GM19351 (cell line): ENCODE results near the gene CCDC192.
"Not testable (repeated sequence)": the region's sequence is repeated elsewhere in the genome, so short reads cannot be mapped to it uniquely, and the experiment has no call there.

Experiments used
- ATAC-seq: cut with Tn5 transposase; IDR thresholded peaks from one replicate; pipeline ENCODE4 v1.9.1; 2021; ENCODE audit warnings: mild to moderate bottlenecking, moderate library complexity; ENCODE audit not compliant: unreplicated experiment

Gene CCDC192

DNA sequence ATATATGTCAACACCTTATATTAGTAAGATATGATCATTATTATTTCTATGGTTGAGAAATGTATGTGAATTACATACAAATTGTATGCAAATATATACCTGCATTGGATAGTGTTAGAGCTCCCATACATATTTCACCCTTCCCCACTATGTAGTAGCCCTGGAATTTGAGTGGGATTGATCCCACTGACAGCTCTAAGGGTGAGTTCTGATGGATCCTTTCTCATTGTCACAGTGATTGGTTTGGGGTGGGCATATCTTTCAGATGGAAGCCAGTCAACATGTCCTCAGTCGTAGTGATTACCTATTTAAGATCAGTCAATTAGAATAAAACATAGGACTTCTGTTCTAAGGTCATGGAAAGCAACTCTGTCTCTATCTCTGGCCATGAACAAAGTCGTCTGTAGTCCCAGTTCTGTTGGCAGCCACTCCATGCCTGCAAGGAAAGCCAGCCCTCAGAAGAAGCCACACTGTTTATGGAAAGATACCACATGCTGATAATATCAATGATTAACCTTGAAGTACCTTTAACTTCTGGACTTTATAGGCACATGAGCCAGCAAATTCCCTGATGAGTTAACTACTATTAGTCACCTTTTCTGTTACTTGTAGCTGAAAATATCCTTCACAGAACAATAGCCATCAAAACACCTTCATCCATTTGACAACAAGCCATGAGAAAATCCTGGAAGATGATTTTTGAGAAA lies 5.1 kb upstream of the CCDC192 start:
- no peak for ATAC-seq

DNA sequence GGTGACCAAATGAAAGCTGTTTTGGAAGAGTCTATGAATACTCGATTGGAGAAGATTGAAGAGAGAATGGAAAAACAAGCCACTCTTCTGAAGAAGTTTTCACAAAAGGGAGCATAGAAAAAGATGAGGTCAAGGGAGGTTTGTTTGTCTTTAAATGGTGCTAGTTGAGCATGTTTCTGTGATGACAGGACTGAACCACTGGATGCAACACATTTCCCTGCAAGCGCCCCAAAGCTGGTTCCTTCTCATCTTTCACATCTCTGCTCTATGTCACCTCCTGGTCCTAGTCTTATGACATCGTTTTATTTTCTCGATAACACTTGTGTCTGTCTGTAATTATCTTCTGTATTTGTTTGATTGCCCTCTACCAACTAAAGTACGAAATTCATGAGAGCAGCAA lies 3.8 kb upstream of the CCDC192 start:
- ATAC-seq = no peak

DNA sequence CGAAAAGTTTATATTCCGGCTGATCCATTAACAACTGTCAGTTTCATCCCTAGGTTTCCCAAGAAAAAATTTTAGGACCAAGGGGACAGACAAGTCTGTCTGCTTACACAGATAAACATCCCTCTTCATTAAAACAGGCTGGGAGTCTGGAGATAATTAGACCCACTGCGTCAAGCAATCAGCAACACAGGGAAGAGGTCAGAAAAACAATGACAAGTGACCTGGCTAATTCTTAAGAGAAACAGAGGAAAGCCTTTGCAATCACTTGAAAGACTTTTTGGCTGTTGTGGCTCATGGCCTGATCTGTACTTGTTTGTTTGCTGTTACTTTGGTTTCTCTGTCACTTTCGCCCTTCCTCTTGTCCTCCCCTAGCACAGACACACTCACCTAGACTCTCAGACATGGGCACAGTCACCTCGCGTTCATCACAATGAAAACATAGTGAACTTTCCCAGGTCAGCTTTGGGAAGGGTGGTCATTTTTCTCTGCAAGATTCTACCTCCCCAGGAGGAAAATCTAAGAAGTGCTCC lies 2.9 kb upstream of the CCDC192 start:
- no peak for ATAC-seq

DNA sequence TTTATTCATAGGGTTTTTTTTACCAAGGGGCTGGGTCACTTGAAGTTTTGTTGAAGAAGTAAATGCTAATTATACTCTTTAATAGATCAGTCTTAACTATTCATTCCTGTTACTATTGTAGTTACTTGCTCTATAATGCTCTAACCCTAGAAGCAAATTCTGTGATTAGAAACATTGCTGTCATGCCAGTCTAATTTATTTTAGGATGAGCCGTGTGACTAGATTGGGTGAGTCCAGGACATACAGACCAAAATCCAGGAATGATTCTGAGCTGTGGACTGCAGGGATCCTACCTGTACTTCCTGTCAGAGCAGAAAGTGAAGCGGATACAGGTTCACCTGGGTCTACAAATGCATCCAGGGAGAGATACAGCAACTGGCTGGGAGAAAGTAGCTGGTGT lies 757 bp upstream of the CCDC192 start:
- ATAC-seq = no peak

DNA sequence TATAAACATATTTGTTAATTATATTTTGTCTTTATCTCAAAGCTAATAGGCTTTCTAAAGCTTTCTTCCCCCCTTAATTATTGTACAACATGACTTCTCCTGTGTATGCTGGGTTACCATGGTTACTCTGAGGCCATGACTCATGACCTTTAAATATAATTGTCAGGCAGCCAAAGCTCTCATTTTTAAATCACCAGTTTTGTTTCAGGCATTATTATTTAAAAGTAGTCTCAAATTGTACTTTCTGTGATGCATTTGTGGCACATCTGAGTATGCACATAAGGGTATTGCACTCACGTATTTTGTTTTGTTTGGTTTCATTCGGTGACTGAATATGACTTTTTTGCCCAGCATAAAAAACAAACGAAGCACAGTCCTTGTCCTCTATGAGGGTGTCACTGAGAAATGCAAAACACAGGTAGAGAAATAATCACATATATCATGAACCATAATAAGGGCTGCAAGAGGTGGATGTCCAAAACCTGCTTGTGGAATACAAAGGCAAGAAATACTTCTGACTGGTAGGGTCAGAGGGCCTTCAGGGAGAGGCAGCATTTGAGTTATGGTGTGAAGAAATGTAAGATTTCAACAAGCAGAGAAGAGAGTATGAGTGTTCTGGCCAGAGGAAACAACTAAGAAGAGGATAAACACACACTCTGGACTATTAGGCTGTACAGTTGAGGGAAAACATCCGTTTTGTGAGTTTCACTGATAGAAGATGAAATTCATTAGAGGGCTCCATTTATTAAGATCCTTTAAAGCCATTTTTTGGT lies 2.1 kb downstream of the CCDC192 start:
- no peak for ATAC-seq

DNA sequence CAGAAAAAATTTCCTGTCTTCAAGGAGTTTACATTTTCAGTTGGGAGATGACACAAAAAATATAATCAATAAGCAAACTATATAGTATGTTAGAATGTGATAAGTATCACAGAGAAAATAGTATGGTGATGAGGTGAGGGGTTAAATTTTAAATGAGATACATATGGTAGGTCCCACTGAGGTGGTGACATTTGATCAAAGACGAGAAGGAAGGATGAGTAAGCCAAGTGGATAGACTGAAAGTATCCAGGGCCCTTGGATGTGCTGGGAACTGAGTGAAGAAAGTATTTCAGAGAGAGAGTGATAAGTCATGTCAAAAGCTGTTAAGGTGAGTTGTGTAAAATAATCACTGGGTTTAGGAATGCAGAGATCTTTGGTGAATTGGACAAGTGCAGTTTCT lies 3.5 kb downstream of the CCDC192 start:
- no peak for ATAC-seq

DNA sequence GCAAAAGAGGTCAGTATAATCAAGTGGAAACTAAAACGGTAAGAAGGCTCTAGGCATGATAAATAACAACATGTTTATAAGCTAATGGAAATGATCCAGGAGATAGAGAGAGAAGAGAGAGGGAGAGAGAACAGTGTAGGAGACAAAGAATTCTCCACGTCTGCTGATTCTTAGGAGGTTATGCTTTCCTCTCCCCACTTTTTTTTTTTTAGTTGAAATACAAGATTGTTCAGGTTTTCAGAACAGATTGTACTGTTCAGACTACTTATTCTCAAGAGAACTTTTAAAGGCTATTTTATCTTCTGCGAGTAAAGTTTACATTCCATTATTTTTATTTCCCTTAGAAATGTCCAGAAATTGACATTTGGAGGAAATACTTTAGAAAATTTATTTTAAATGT lies 4.0 kb downstream of the CCDC192 start:
- ATAC-seq = no peak

DNA sequence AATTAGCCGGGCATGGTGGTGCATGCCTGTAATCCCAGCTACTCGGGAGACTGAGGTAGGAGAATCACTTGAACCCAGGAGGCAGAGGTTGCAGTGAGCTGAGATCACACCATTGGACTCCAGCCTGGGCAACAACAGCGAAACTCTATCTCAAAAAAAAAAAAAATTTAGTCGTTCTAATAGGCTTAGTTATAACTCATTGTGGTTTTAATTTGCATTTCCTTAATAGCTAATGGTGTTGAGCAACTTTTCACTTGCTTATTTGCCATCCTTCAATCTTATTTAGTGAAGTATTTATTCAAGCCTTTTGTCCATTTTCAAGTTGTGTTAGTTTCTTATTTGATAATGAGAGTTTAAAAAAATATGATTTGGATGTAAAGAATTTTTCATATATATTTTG lies 9.9 kb downstream of the CCDC192 start:
- not testable (repeated sequence) for ATAC-seq

DNA sequence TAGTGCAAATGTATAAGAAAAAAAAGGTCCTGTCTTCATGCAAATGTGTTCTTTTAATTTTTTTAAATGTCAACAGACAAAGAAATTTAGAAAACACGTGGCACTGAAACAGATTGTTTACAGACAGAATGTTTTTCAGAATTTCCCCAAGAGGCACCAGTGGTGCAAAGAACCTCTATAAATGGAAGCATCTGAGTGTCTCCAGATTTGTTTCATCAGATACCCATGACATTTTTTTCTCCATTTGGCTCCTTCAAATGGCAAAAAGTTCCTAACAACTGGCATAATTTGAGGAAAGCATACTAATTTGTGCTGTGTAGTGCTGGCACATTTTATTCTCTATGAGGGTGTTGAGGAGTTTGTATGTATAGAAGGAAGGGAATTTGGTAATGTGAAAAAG lies 15.0 kb downstream of the CCDC192 start:
- ATAC-seq = no peak

DNA sequence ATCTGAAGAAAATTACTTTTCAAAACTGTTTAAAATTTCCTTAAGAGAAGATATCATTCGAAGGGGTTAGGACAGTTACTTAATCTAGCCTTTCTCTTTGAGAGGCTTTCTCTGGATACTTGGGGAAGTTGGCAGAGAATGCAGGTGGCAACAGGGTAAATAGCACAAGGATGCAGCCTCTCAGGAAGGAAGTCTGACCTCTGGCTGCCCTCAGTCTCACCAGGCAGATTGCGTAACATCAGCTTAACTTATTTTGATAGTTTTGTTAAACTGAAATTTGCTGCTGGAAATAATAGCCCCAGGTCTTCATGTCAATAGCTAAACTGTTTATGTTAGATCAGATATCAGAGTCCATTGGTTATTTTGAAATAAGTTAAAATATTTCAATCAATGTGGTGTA lies 20.4 kb downstream of the CCDC192 start:
- ATAC-seq = no peak

DNA sequence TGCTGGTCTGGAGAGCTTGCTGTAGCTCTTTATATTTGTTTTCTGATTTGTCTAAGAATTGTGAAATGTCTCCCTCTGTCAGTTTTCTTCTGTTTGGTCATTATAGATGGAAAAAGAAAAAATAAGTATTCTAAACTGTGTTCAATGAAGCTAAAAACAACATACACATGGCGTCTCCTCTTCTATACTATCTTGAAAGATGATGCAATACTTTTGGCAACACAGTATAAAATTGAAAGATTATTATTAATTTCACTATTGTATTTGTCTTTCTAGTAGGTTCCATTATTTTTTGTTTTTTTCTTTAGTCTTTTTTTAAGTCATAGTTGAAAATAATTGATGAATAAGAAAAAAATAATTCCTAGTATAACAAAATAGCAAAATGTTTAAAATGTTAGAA lies 22.5 kb downstream of the CCDC192 start:
- ATAC-seq = no peak

DNA sequence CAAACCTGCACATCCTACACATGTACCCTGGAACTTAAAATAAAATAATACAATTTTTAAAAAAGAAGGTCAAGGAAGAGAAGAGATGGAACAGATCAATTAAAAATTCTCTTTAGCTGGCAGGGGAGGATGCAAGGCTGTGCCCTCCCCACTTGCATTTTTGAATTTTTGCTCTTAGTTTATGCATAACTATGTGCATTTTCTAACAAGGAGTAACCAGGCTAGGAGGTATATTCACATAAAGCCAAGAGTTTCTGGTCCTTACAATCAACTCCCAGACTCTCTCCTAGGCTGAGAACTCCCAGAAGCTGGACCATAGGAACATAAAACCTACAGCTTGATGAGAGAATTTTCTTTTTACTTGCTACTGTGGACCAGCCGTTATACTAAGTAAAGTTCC lies 29.8 kb downstream of the CCDC192 start:
- no peak for ATAC-seq

DNA sequence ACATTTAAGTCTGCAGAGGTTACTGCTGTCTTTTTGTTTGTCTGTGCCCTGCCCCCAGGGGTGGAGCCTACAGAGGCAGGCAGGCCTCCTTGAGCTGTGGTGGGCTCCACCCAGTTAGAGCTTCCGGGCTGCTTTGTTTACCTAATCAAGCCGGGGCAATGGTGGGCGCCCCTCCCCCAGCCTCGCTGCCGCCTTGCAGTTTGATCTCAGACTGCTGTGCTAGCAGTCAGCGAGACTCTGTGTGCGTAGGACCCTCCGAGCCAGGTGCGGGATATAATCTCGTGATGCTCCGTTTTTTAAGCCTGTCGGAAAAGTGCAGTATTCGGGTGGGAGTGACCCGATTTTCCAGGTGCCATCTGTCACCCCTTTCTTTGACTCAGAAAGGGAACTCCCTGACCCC lies 36.2 kb downstream of the CCDC192 start:
- ATAC-seq = not testable (repeated sequence)

DNA sequence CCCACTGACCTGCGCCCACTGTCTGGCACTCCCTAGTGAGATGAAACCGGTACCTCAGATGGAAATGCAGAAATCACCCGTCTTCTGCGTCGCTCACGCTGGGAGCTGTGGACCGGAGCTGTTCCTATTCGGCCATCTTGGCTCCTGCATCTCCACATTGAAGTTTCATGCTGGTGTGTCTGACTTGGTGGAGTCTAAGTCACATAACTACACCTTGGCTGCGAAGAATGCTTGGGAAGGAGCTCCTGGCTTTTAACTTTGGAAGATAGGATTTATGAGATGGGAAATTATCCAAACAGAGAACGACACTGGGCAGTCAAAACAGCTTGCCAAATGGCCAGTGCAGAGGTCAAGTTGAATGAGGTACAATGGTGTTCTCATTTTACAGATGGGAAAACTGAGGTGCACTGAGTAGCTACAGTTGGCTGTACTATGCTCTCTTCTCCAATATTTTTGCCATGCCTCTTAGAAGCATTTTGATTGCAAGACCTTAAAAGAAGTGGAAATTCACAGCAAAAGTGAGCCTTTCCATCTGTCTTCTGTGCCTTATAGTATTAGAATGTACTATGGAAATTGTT lies 36.7 kb downstream of the CCDC192 start:
- no peak for ATAC-seq

DNA sequence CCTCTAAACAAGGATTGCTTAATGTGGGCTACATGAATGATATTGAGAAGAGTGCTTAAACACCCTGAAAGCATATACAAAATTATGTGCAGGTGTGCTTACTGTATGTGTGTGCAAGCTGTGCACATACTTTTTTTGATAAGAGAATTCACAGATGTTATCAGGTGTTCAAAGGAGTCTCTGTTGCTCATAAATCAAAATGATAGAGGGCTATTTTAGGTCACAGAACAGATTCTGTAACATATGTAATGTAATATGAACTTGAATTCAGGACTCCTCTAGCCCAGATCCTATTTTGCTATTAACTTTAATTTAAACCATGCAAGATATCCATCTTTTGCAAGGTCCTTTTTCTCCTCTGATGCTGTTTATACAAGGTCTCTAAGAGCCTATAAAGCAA lies 38.2 kb downstream of the CCDC192 start:
- ATAC-seq = no peak

DNA sequence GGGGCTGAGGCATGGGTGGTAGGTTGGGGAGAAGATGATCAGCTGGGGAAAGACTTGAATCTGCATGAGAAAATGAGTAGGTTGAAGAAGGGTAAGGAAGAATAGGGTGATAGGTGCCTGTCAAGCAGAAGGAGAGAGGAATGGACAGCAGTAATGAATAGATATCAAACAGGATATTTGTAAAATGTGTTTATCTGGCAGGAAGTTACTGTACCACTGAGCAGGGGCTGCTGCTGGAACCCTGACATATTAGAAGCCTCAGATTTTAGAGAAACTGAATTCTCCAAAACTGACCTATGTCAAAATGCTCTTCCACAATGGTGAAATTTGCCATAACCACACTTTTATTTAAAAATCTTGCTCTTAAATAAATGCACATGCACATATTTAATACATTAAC lies 41.0 kb downstream of the CCDC192 start:
- no peak for ATAC-seq

DNA sequence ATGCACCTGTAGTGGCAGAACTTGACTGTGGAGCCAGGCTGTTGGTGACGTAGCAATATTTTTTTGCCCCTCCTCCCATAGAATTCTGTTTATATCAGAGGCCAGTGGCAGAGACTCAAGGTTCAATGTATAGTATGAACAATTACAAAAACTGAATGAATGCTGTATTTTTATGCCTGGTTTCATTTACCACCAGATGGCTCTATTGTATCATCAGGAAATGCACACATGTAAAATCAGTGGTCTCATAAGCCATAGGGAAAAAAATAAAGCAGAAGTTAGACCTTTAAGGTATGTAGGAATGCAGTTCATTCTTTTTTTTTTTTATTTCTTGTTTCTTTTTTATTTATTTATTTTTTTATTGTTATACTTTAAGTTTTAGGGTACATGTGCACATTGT lies 43.6 kb downstream of the CCDC192 start:
- peak; percentile 68 for ATAC-seq

DNA sequence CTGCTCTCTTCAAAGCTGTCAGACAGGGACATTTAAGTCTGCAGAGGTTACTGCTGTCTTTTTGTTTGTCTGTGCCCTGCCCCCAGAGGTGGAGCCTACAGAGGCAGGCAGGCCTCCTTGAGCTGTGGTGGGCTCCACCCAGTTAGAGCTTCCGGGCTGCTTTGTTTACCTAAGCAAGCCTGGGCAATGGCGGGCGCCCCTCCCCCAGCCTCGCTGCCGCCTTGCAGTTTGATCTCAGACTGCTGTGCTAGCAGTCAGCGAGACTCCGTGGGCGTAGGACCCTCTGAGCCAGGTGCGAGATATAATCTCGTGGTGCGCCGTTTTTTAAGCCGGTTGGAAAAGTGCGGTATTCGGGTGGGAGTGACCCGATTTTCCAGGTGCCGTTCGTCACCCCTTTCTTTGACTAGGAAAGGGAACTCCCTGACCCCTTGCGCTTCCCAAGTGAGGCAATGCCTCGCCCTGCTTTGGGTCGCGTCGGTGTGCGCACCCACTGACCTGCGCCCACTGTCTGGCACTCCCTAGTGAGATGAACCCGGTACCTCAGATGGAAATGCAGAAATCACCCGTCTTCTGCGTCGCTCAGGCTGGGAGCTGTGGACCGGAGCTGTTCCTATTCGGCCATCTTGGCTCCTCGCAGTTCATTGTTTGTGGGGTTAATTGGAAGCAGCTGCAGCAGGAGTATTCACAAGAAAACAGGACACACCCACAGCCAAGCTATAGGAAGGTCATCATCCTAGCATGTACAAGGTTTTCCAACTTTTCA lies 49.5 kb downstream of the CCDC192 start:
- ATAC-seq = not testable (repeated sequence)

DNA sequence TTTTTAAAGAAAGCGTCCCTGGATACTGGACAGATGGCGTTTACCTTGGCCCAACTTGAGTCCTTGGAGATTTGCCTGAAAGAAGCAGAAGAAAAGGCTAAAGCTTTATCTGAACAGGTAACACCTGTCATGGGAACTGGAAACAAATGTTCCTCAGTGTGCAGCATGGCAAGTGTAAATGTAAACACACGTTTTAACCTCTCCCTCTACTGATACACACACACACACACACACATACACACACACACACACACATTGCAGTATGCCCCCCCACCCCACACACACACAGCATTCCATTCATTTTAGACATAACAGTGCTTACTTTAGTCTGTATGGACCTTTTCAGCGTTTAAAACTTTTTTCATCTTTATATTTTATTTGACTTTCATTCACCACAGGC lies 51.1 kb downstream of the CCDC192 start:
- no peak for ATAC-seq

DNA sequence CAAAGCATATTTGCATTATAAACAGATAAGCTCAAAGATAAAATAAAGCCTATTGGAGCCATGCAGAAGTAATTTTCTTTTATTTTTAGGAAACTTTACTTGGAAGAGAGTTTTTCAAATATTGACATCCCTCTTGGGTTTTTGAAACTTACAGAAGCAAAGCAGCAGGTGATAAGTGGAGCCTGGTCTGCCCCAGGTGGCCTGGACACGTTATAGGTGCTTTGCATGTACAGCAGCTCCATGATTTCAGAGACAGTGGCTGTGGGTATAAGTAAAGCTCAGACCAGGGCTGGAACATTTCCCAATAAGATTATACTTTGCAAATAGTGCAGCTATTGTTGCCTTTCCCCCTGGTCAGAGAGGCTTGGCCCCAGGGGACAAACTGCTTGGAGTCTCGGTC lies 51.5 kb downstream of the CCDC192 start:
- no peak for ATAC-seq

DNA sequence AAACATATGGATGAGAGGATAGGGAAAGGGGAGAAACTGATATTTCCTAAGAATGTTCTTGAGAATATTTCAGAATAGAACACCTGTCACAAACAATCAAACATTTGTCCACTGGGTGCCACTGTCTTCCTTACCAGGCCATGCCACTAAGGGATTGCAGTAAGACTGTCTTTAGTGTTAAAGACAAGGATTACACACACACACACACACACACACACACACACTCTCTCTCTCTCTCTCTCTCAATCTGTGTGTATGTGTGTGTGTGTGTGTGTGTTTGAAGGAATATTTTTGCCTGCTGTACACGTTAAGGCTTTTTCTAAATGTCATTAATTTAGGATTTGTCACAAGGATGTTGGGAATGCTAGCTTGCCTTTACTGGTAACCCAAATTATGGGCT lies 54.4 kb downstream of the CCDC192 start:
- ATAC-seq = peak; percentile 84
